GM19035 (cell line): ENCODE data around the gene IQCK.

Experiments
- ATAC-seq: cut with Tn5 transposase; IDR thresholded peaks from one replicate; pipeline ENCODE4 v1.9.1; 2021; ENCODE audit not compliant: unreplicated experiment

The IQCK gene

DNA sequence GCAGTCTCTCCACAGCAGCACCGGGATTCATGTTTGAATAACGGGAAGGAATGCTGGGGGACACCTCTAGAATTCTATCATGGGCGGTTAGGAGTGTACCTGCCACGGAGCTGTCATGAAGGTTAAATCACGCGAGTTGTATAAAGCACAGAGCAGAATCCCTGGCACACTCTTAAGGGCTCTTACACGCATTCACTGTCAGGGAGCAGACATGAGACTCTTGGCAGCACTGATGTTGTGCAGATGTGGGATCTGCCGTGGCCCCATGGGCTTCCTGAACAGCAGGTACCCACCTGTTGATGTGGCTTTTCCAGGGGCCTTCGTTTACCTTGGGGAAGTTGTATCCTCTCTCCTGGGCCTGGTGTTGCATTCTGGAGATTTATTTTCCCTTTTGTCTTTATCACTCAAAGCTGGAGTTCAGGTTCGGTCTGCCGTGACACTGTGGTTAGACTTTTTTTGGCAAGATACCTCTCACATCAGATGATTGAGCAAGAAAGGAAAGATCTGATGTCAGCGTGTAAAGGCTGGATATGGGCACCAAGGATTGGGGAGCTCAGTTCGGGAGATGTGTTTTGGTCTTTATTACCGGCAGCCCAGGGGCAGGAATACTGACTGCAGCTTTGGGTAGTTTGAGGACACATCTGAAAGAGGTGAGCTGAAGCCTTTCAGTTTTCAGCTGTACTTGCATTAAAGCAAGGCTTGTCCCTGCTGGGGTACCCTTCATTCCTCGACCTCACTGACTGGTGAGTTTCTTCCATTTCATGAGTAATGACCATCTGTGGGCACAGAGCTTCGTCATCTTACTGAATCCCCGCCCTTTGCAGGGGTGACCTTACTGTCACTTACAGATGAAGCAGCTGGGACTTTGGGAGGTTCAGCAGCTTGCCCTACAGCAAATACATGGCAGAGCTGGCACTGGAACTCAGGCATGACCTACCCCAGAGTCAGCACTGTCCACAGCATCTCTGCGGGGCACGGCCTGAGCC, 19.3 kb upstream of the IQCK start:
- no peak for ATAC-seq

- no peak for ATAC-seq
Measured at GRCh38 chr16:19699472-19699871, 18.6 kb upstream of the IQCK start.

GRCh38 chr16:19700319-19700781, 17.7 kb upstream of the IQCK start:
- ATAC-seq, result no peak

- ATAC-seq, result no peak
Measured at GRCh38 chr16:19701091-19701490, 17.0 kb upstream of the IQCK start.

DNA sequence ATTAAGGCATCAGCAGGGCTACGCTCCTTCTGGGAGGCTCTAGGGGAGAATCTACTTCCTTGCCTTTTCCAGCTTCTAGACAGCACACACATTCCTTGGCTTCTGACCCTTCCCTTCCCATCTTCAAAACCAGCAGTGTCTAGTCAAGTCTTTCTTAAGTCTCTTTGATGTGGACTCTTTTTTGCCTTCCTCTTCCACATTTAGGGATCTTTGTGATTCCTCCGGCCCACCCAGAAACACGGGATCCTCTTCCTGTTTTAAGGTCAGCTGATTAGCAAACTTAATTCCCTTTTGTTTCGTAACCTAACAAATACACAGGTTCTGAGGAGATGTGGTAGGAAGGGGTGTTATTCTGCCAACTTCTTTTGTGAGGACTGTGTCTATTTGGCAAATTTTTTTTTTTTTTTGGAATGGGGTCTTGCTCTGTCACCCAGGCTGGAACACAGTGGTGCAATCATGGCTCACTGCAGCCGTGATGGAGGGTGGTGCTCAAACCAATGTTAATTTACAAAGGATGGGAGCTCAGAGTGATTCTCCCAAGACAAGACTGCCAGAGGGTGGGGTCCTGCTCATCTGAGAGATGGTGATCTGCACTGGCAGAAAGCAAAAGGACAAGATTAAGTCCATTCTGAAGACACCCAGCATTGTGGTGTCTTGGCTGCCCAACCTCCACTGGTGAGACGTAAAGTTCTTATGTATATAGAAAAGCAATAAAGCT, 14.7 kb upstream of the IQCK start:
- no peak for ATAC-seq

DNA sequence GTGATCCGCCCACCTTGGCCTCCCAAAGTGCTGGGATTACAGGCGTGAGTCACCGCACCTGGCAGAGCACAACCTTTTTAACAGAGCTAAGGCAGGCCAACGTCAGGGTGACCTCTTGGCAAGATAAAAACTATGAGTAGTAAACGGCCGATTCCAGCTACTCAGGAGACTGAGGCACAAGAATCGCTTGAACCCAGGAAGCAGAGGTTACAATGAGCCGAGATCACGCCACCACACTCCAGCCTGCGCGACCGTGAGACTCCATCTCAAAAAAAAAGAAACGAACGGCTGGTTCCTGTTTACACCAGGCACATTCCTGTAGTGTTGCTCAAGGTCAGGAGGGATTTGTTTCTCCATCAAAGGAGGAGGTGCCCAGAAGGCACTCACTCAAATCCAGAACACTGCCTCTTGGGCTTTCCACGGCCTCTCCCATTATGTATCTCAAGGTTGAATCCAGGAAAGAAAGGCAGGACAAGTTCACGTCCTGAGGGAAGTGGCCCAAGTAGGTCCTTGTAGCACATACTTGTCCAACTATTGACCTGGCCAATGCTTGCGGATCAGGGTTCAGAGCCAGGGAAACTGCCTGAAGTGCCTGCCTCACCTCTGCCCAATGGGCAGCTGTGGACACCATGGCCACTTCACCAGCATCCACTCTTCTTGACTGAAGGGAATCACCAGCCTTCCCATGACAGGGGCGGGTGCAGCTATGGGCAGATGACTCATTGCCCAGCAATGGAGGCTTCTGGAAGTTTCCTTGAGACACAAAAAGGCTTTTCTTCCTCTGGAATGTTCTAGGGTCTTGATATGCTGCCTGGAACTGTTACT, 13.5 kb upstream of the IQCK start:
- ATAC-seq, result no peak

DNA sequence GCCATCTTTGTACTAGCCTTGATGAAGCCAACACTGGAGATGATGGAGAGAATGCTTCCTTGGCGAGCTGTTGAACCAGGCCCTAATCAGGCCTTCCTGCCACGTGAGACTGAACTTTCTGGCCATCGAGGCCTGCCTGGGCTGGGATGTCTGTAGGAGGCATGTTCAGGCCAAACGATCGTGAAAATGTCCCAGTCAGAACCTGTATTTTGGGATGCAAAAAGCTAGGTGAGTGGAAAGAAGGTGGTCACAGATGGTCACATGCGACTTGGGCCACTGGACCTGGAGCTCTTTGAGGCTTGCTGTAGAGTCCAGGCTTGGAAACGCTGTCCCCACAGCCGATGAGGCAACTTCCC, 12.9 kb upstream of the IQCK start:
- no peak for ATAC-seq

DNA sequence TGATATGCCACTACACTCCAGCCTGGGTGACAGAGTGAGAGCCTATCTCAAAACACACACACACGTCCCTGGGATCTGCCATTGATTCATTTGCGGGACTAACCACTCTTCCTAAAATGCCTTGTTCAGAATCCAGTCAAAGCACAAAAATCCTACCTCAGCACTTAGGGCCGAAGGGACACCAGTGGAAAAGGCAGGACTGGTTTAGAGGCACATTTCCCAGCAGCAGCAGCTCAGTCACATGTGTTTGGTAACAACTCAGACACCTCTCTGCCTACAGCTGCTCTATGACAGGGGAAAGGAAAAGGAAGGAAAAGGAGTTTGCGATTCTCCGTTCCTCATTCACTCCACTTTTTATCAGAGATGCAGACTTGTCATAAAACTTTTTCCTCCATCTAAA, 12.2 kb upstream of the IQCK start:
- no peak for ATAC-seq

DNA sequence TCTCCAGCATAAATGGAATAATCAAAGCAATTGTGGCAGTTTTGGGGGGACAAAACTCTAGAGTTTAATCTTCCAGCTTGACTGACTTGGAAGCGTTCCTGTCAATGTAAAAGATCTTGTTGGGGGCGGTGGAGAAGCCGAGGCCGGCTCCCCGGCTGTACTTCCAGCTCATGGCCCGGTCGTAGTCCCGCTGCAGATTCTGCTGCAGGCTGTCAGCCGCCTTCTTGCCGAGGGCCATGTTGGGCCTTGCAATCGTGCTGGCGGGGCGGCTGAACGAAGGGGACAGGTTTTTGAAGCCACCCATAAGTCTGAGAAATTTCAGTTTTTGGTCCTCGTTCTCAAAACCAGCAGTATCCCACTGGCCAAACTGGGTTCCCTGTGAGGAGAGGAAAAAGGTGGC, 11.2 kb upstream of the IQCK start:
- ATAC-seq, result no peak

DNA sequence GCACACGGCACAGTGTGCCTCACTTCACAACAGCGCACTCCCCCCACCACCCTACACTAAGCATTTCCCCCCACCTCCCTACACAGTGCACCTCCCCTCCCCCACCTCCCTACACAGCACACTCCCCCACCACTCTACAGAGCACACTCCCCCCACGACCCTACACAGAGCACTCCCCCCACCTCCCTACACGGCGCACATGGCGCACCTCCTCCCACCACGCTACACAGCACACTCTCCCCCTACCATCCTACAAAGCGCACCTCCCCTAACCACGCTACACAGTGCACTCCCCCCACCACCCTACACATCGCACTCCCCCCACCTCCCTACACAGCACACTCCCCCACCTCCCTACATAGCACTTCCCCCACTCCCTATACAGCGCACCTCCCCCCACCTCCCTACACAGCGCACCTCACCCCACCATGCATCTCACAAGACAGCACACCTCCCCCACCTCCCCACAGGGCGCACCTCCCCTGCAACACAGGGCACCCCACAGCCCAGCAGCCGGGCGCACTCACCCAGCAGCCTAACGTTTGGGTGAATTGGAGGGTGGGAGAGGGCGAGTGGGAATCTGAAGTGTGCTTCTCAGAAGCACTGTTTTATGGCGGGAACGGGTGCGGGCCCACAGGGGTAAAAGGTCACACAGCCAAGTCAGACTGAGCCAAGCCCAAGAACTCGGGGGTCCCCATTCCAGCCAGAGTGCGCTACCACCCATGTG, 10.3 kb upstream of the IQCK start:
- ATAC-seq, result no peak

GRCh38 chr16:19708296-19709205, 9.5 kb upstream of the IQCK start:
- no peak for ATAC-seq

- no peak for ATAC-seq
Measured at GRCh38 chr16:19709381-19710136, 8.5 kb upstream of the IQCK start.

DNA sequence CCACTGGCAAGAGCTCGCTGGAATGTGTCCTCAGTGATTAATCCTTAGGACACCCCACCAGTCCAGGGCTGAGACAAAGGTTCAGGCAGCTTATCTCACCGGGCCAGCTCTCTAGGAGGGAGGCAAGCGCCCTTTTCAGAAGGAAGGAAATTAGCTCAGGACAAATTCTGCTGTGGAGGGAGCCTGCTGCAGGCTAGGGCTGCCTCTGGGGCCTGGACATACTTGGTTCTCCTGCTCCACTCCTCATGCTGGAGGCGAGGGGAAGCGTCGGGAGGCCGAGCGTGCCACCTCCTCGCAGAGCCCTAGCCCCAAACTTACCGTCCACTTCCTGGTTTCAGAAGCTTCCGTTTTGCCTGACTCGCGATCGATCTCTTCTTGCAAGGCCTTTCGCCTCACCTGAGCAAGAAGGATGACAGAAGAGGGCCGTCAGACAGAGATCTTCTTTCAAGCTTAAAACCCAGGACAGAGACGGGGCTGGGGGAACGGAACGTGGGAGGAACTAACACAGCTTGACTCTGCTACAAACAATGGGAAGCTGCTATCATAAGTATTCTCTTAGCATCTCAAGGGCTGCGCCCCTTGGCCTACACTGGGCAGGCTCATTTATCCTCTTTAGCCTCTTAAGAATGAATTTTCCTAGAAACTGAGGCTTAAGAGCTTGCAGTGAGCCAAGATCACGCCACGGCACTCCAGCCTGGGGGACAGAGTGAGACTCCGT, 7.7 kb upstream of the IQCK start:
- no peak for ATAC-seq

GRCh38 chr16:19710991-19711545, 7.0 kb upstream of the IQCK start:
- ATAC-seq, result no peak

GRCh38 chr16:19711643-19712042, 6.4 kb upstream of the IQCK start:
- no peak for ATAC-seq

DNA sequence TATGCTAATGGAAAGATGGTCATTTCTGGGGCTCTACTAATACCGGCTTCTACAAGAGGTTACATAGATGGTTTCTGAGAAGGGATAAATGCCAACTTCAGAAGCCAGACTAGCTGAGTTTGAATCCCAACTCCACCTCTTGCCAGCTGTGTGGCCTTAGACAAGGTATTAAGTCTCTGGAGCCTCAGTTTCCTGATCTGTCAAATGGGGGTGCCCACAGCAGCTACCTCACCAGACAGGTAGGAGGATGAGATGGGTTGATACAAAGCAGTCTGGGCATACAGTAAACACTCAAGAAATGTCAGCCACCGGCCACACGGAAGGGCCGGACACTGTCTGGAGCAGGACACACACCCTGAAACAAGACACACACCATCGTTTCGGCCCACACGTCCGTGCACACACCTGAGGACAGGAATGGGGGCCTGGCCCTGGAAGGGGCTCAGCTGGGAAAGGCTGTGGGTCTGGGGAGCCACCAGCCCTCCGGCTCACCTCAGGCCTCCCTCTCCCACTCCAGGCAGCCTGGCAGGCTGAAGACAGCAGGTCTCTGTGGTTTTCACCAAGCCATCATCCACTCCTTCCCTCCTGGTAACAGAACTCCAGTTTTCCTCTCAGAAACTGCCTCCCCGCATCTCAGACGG, 5.5 kb upstream of the IQCK start:
- ATAC-seq, result no peak

DNA sequence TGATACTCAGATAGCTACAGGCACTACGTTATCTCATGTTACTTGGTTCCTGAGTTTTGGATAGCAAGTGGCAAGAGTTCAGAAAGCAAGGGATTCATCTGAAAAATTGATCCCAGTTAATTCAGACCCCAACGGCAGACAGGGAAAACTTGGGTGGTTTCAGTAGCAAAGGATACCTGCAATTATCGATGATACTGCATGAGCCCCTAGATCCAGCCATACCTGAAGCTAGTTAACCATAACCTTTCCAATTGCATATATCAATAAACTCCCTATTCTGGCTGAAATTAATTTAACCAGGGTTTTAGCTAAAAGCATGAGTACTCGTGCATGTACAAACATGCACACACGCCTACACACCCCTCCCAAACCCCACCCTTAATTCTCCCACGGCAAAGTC, 4.4 kb upstream of the IQCK start:
- ATAC-seq, result no peak
